SU-DHL-6 (cell line): ENCODE data around the gene NTM.

Experiments used
- H2AFZ ChIP-seq: fragments of 200-600 bp; sonication (generic); 2 replicates; pipeline ENCODE4 v1.6.1; 2014; ENCODE audit warnings: low read depth, mild to moderate bottlenecking, moderate library complexity, mixed read lengths, antibody characterized with exemption, low read length; ENCODE audit not compliant: severe bottlenecking
- H3F3A ChIP-seq: fragments of 200-600 bp; shearing (Covaris generic); 2 replicates; pipeline ENCODE4 v1.6.0; 2016; ENCODE audit warnings: antibody characterized with exemption, mild to moderate bottlenecking; ENCODE audit not compliant: insufficient read depth
- H3K27ac ChIP-seq: fragments of 200-600 bp; sonication (generic); 2 replicates; pipeline ENCODE4 v1.5.1; 2016; ENCODE audit warnings: low read depth, mild to moderate bottlenecking, low read length, moderate library complexity, mixed read lengths
- H3K27me3 ChIP-seq: fragments of 200-600 bp; sonication (generic), shearing (Covaris generic); 2 replicates; pipeline ENCODE4 v1.6.0; 2014; ENCODE audit warnings: mild to moderate bottlenecking, low read length
- H3K36me3 ChIP-seq: fragments of 200-600 bp; sonication (generic); 2 replicates; pipeline ENCODE4 v1.6.1; 2014; ENCODE audit warnings: mild to moderate bottlenecking, low read length, mixed read lengths
- H3K4me2 ChIP-seq: fragments of 300-600, 200-600 bp; shearing (Covaris generic), sonication (generic); 2 replicates; pipeline ENCODE4 v1.6.0; 2014; ENCODE audit warnings: low read length, low read depth, mild to moderate bottlenecking; ENCODE audit not compliant: poor library complexity, severe bottlenecking
- H3K4me3 ChIP-seq: fragments of 200-600 bp; sonication (generic); 2 replicates; pipeline ENCODE4 v1.5.1; 2014; ENCODE audit warnings: antibody characterized with exemption, low read length, mild to moderate bottlenecking, mixed read lengths; ENCODE audit not compliant: insufficient read depth, poor library complexity, severe bottlenecking
- H3K79me2 ChIP-seq: fragments of 200-600 bp; sonication (generic); 2 replicates; pipeline ENCODE4 v1.6.1; 2014; ENCODE audit warnings: mild to moderate bottlenecking, low read length, moderate library complexity; ENCODE audit not compliant: insufficient read depth
- H3K9ac ChIP-seq: fragments of 200-600 bp; sonication (generic); 2 replicates; pipeline ENCODE4 v1.7.0; 2014; ENCODE audit warnings: mild to moderate bottlenecking, low read length
- H3K9me2 ChIP-seq: fragments of 200-600 bp; sonication (generic); replicated peaks from 2 replicates; pipeline ENCODE4 v1.6.1; 2014; ENCODE audit warnings: low read length; ENCODE audit not compliant: insufficient read depth
- H3K9me3 ChIP-seq: fragments of 200-600 bp; sonication (generic); 2 replicates; pipeline ENCODE4 v1.6.1; 2014; ENCODE audit warnings: low read length, mixed read lengths; ENCODE audit not compliant: insufficient read depth
- H4K20me1 ChIP-seq: fragments of 200-600 bp; sonication (generic); 2 replicates; pipeline ENCODE4 v1.6.1; 2014; ENCODE audit warnings: low read depth, mild to moderate bottlenecking, antibody characterized with exemption, low read length, moderate library complexity, mixed read lengths
- CTCF ChIP-seq: fragments of 200-600 bp; sonication (generic); IDR thresholded peaks from one replicate; pipeline ENCODE4 v1.5.1; 2017; ENCODE audit warnings: antibody characterized with exemption, mild to moderate bottlenecking, low read length, moderate library complexity; ENCODE audit not compliant: insufficient read depth, poor library complexity, severe bottlenecking
- EZH2phosphoT487 ChIP-seq: fragments of 200-600 bp; sonication (generic), shearing (Covaris generic); conservative IDR thresholded peaks from 2 replicates; pipeline ENCODE4 v1.6.1; 2018; ENCODE audit warnings: mild to moderate bottlenecking, antibody characterized with exemption, low read length, moderate library complexity, mixed read lengths

NTM gene

GRCh38 chr11:131829725-131830124 lies 459.3 kb downstream of the NTM start:
- Histone ChIP-seq H3K9me3 (no peaks in the 10 kb centered on the region), H2AFZ (no peak overlapping the region), H3K9ac (no peak overlapping the region), H3K4me2 (no peak overlapping the region), H3K79me2 (no peaks in the 10 kb centered on the region), H3F3A (no peaks in the 10 kb centered on the region), H3K27ac (no peak overlapping the region), H3K4me3 (no peak overlapping the region), H3K9me2 (no peaks in the 10 kb centered on the region), H3K27me3 (no peaks in the 10 kb centered on the region), H4K20me1 (no peaks in the 10 kb centered on the region), H3K36me3 (no peaks in the 10 kb centered on the region)
- TF ChIP-seq EZH2phosphoT487 (no peak), CTCF (no peak)

GRCh38 chr11:131832079-131832478 lies 461.7 kb downstream of the NTM start:
- Histone ChIP-seq H3K9ac (no peak overlapping the region), H2AFZ (no peak overlapping the region), H4K20me1 (no peaks in the 10 kb centered on the region), H3F3A (no peaks in the 10 kb centered on the region), H3K9me3 (no peaks in the 10 kb centered on the region), H3K27ac (no peak overlapping the region), H3K4me2 (no peak overlapping the region), H3K36me3 (no peaks in the 10 kb centered on the region), H3K9me2 (no peaks in the 10 kb centered on the region), H3K79me2 (no peaks in the 10 kb centered on the region), H3K4me3 (no peak overlapping the region), H3K27me3 (no peaks in the 10 kb centered on the region)
- TF ChIP-seq CTCF (no peak), EZH2phosphoT487 (no peak)

- Histone ChIP-seq H3F3A (no peaks in the 10 kb centered on the region), H2AFZ (no peak overlapping the region), H3K9me3 (no peaks in the 10 kb centered on the region), H3K27me3 (no peaks in the 10 kb centered on the region), H3K4me3 (no peak overlapping the region), H3K36me3 (no peaks in the 10 kb centered on the region), H3K27ac (no peak overlapping the region), H3K9ac (no peak overlapping the region), H3K9me2 (no peaks in the 10 kb centered on the region), H3K4me2 (no peak overlapping the region), H3K79me2 (no peaks in the 10 kb centered on the region), H4K20me1 (no peaks in the 10 kb centered on the region)
- no peak for TF ChIP-seq CTCF
- TF ChIP-seq EZH2phosphoT487 = no peak
These were observed 463.0 kb downstream of the NTM start for GRCh38 chr11:131833366-131833765.
